Choroid plexus epithelial cell (primary cell): Measurements from ENCODE around the gene TPPP2.

Source experiments
- DNase-seq: peaks from one replicate; pipeline ENCODE4 v3.0.0-alpha.2; 2010; ENCODE audit warnings: low read depth
- H3K4me3 ChIP-seq: 2 replicates; pipeline ENCODE4 v1.5.1; 2011; ENCODE audit warnings: low read depth, mild to moderate bottlenecking, control low read depth, low read length, moderate library complexity
- TF ChIP-seq, protein P1 (sequence below): conservative IDR thresholded peaks from 2 replicates; pipeline ENCODE4 v1.5.1; 2011; ENCODE audit warnings: low read depth, mild to moderate bottlenecking, control low read depth, inconsistent platforms, low read length, moderate library complexity

Gene TPPP2

DNA sequence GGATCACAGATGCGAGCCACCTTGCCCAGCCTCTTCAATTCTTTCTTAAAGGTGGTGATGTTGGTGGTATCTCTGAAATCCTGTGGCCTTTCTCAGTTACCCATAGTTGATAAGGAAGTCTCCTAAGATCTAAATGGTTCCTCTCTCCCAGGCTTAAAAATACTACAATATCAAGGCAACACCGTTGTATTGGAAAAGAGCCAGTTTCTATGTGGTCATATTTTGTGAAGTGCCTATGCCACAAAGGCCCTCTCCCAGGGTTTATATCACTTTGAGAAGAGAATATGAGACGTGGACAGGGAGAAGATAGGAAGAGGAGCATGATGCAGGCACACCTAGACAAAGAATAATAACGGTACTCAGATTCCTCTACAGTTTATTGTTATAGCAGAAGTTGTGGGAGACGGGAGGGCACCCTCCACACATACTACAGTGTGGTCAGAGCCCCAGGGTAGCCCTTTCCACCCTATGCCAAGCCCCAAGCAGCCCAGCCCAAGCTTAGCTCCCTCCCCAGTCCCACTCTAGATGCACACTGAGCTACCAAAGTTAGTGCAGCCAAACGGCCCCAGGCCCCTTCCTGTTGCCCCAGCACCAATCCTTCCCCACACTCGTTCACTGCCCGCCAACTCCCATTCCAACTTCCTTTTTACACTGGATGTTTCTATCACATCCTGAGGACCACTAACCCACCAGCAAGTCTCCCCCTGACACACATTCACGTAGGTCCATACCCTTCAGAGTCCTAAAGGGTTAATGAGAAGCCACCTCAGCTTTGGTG, 13.4 kb upstream of the TPPP2 start:
- no peak for DNase-seq
- H3K4me3 ChIP-seq: no peak overlapping the region
- TF ChIP-seq, protein P1, sequence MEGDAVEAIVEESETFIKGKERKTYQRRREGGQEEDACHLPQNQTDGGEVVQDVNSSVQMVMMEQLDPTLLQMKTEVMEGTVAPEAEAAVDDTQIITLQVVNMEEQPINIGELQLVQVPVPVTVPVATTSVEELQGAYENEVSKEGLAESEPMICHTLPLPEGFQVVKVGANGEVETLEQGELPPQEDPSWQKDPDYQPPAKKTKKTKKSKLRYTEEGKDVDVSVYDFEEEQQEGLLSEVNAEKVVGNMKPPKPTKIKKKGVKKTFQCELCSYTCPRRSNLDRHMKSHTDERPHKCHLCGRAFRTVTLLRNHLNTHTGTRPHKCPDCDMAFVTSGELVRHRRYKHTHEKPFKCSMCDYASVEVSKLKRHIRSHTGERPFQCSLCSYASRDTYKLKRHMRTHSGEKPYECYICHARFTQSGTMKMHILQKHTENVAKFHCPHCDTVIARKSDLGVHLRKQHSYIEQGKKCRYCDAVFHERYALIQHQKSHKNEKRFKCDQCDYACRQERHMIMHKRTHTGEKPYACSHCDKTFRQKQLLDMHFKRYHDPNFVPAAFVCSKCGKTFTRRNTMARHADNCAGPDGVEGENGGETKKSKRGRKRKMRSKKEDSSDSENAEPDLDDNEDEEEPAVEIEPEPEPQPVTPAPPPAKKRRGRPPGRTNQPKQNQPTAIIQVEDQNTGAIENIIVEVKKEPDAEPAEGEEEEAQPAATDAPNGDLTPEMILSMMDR: no peak

DNA sequence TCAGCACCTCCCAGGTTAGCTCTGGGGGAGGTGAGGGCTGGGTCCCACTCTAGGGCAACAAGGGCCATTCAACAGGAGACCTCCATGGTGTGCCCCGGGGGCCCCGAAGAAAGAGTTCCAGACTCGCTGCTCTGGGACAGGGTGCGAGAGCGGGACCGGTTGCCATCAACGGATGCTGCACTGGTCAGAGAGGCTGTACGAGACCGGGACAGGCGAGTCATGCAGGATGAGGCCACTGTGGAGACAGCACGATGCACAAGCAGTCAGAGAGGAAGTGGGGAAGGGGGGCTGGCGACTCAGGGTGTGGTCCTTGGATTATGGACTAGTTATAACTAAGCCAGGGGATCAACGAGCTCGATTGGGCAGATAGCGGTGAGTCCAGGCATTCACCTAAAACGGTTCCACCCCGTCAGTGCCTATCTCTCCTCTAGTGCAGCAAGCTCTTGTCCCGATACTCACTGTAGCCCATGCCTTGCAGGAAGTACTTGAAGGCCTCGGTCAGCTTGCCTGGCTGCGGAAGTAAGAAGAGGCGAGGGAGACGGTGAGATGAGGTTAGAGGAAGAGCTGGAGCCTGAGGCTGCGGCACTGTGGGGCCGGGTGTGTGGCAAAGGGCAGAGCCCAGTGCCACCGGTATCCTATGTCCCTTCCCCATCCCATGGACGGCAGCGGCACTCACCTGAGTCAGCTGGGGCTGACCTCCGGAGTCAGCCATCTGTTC, 12.3 kb upstream of the TPPP2 start:
- no peak for DNase-seq
- TF ChIP-seq, protein P1: no peak
- no peak overlapping the region for H3K4me3 ChIP-seq

DNA sequence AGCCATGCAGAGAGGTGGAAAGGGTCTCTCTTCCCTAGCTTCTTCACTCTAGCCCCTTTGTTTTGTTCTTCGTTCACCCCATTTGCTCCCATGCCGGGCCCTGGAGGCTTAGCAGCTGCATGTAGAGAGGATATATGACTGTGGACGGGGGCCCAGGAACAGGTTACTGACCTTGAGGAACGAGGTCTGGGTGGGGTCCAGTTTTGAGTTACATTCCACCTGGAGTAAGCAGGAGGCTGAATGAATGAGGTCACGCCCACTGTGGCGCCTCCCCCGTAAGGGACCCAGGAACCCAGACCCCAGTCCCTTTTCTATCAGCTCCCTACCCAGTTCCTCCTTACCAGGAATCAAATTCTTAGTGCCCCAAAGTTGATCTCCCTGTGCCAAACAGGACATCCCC, 11.7 kb upstream of the TPPP2 start:
- no peak for DNase-seq
- TF ChIP-seq, protein P1: no peak
- H3K4me3 ChIP-seq: no peak overlapping the region

DNA sequence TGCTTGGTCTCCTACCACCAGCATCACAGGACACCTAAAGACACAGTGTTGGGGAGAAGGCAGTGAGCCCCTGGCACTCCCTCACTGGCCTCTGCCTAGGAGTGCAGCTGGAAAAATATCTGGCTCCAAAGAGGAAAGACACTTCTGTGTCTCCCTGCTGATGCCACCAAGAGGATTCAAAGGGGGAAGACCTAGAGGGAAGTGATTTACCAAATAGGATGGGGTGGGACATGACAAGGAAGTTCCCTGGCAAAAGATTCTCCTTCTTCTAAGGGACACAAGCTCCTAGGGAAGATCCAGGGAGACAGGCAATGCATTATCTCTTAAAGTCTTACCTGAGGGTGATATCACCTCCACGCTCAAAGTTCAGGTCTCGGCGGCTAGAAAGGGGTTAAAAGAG, 11.2 kb upstream of the TPPP2 start:
- no peak overlapping the region for H3K4me3 ChIP-seq
- DNase-seq: no peak
- TF ChIP-seq, protein P1: no peak

DNA sequence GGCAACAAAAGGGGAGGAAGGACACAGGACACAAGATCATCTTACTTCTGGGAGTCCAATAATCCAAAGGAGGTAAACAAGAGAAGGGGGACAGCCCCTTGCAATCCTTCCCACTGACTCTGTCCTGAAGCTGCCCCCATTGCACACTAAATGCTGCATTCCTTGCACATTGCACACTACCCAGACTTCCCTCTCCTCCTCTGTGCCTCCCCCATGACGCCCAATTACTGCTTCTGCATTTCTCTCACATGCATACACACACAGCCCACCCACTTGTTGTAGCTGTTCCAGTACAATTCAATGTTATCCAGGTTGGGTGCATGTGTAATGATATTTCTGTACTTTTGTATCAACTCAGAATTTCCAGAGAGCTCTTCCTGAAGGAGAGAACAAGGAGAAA, 10.7 kb upstream of the TPPP2 start:
- TF ChIP-seq, protein P1: no peak
- H3K4me3 ChIP-seq: no peak overlapping the region
- DNase-seq: no peak

DNA sequence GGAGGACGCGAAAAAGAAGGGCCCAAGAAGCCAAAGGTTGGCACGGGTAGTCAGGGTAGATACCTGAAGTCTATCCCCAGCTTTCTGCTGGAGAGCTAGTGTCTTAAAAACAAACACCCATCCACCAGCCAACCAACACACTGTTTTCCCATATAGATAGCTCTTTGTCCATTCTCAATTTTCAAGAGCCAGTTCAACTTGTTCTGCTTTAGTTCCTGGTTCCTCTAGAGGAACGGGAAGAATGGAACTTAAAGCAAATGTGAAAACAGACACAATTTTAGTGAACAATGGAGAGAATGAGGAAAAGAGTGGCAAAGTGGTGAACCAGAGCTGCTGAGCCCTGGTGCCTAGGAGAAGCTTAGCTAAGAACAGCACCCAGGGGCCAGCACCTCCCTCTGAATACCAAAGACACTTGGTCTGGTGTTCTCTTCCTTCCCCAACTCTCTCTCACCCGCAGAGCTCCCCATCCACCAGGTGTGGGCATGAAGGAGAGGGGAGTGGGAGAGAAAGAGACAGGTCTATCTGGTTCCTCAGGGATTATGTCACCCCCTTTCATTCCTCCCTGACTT, 9.0 kb upstream of the TPPP2 start:
- TF ChIP-seq, protein P1: no peak
- no peak overlapping the region for H3K4me3 ChIP-seq
- no peak for DNase-seq
